ENCODE data around the gene ARF1.

DNA sequence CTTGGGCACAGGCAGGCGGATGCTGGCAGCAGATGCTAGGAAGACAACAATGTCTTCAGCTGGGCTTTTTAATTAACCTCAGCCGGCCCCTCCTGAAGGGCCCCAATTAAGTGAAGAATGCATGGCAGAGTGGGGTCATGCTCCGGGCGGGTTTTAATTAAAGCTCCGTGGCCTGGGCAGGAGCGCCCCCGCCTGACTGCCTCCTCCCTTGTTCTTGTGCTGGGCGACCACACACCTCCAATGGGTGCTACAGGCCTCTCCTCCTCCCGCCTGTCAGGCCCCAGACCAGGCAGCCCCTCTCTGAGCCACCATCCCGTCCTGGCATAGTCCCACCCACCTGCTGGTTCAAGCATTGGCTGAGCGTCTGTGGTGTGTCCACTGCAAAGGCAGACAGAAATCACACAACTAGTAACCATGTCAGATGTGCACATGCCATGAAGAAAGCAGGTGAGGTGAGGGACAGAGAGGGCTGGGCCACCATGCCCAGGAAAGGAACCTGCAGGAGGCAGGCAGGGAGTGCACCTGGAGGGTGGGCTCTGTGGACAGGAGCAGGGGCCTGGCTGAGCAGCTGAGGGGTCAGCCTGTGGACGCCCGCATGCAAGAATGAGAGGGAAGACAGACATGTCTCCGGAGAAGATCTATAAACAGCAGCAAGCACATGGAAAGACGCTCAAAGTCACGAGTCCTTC, 8.5 kb upstream of the ARF1 start:
- TF ChIP-seq TCF7 (IDR thresholded peaks at IDR 0.05; ENCODE audit: borderline replicate concordance) = no peak
- TF ChIP-seq, protein P1, sequence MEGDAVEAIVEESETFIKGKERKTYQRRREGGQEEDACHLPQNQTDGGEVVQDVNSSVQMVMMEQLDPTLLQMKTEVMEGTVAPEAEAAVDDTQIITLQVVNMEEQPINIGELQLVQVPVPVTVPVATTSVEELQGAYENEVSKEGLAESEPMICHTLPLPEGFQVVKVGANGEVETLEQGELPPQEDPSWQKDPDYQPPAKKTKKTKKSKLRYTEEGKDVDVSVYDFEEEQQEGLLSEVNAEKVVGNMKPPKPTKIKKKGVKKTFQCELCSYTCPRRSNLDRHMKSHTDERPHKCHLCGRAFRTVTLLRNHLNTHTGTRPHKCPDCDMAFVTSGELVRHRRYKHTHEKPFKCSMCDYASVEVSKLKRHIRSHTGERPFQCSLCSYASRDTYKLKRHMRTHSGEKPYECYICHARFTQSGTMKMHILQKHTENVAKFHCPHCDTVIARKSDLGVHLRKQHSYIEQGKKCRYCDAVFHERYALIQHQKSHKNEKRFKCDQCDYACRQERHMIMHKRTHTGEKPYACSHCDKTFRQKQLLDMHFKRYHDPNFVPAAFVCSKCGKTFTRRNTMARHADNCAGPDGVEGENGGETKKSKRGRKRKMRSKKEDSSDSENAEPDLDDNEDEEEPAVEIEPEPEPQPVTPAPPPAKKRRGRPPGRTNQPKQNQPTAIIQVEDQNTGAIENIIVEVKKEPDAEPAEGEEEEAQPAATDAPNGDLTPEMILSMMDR (IDR thresholded peaks at IDR 0.05 in 2 of 3, conservative IDR thresholded peaks at IDR 0.05 in 1 of 3; ENCODE audit: control insufficient read depth in 2 of 3, extremely low read depth in 1 of 3, insufficient read depth in 1 of 3, low read depth in 3 of 3, low read length in 3 of 3) = peak in 2 of 3 experiments; percentile 32 to 48; a peak in 3 of 6 replicates
- TF ChIP-seq, protein P2, sequence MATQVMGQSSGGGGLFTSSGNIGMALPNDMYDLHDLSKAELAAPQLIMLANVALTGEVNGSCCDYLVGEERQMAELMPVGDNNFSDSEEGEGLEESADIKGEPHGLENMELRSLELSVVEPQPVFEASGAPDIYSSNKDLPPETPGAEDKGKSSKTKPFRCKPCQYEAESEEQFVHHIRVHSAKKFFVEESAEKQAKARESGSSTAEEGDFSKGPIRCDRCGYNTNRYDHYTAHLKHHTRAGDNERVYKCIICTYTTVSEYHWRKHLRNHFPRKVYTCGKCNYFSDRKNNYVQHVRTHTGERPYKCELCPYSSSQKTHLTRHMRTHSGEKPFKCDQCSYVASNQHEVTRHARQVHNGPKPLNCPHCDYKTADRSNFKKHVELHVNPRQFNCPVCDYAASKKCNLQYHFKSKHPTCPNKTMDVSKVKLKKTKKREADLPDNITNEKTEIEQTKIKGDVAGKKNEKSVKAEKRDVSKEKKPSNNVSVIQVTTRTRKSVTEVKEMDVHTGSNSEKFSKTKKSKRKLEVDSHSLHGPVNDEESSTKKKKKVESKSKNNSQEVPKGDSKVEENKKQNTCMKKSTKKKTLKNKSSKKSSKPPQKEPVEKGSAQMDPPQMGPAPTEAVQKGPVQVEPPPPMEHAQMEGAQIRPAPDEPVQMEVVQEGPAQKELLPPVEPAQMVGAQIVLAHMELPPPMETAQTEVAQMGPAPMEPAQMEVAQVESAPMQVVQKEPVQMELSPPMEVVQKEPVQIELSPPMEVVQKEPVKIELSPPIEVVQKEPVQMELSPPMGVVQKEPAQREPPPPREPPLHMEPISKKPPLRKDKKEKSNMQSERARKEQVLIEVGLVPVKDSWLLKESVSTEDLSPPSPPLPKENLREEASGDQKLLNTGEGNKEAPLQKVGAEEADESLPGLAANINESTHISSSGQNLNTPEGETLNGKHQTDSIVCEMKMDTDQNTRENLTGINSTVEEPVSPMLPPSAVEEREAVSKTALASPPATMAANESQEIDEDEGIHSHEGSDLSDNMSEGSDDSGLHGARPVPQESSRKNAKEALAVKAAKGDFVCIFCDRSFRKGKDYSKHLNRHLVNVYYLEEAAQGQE (IDR thresholded peaks at IDR 0.05; ENCODE audit: low read depth, low read length) = no peak
- no peak for TF ChIP-seq POLR2A (IDR thresholded peaks at IDR 0.05; ENCODE audit: low read depth, low read length)
- no peak for TF ChIP-seq EP300 (IDR thresholded peaks at IDR 0.05; ENCODE audit: borderline replicate concordance in 1 of 2, control insufficient read depth in 1 of 2, low read depth in 2 of 2, low read length in 2 of 2)
- no peak for TF ChIP-seq HCFC1 (IDR thresholded peaks at IDR 0.05; ENCODE audit: low read length)
- TF ChIP-seq GABPA (IDR thresholded peaks at IDR 0.05; ENCODE audit: low read depth) = no peak
- no peak for TF ChIP-seq ZBED1 (IDR thresholded peaks at IDR 0.05; ENCODE audit: borderline replicate concordance)
- TF ChIP-seq NFIC (IDR thresholded peaks at IDR 0.05; ENCODE audit: low read depth, low read length) = no peak
- TF ChIP-seq HDAC2 (IDR thresholded peaks at IDR 0.05) = no peak
- TF ChIP-seq CEBPB (IDR thresholded peaks at IDR 0.05; ENCODE audit: borderline replicate concordance in 1 of 2, low read depth in 2 of 2, low read length in 2 of 2) = no peak
- no peak for TF ChIP-seq FOS (IDR thresholded peaks at IDR 0.05; ENCODE audit: borderline replicate concordance, extremely low read depth, insufficient read length)

All from GM12878 (cell line).